Testis (tissue), 2 donors: ENCODE measurements around the gene TXNRD2.

Experiments used
- POLR2A ChIP-seq: fragments of 450-650 bp; IDR thresholded peaks from one replicate; pipeline ENCODE4 v1.6.1; 2017; ENCODE audit warnings: antibody characterized with exemption, mild to moderate bottlenecking, moderate library complexity
- TF ChIP-seq, protein P1 (sequence below), 3 experiments: fragments of 450-650 bp in 2 of 3; fragments of 200-600 bp in 1 of 3; sonication (generic) in 1 of 3; IDR thresholded peaks; one replicate each; pipeline ENCODE4 v1.5.1; 2016 to 2019; ENCODE audit warnings: antibody characterized with exemption in 3 of 3, mild to moderate bottlenecking in 2 of 3, moderate library complexity in 1 of 3

DNA sequence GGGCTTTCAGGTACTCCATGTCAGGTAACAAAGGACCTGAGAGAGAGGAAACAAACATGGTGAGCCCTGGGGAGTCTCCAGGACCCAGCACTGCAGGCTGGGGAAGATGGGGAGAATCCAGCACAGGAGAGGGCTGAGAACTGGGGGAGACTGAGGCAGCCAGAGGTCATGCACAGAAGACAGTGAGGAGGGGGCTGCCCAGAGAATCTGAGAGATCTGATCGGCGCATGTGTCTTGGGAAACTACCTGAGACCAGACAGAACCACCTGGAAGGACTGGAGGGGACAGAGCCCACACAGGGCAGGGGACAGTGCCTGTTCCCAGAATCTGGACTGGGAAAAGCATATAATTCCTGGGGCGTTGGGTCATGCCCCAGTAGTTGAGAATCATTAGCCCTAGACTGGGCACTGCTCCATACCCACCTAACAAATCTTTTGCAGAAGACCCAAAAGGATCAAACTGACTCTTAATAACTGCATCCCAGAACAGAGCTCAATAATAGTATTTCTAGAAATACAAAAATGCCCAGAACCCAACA lies 20.0 kb downstream of the TXNRD2 start:
- TF ChIP-seq, protein P1, sequence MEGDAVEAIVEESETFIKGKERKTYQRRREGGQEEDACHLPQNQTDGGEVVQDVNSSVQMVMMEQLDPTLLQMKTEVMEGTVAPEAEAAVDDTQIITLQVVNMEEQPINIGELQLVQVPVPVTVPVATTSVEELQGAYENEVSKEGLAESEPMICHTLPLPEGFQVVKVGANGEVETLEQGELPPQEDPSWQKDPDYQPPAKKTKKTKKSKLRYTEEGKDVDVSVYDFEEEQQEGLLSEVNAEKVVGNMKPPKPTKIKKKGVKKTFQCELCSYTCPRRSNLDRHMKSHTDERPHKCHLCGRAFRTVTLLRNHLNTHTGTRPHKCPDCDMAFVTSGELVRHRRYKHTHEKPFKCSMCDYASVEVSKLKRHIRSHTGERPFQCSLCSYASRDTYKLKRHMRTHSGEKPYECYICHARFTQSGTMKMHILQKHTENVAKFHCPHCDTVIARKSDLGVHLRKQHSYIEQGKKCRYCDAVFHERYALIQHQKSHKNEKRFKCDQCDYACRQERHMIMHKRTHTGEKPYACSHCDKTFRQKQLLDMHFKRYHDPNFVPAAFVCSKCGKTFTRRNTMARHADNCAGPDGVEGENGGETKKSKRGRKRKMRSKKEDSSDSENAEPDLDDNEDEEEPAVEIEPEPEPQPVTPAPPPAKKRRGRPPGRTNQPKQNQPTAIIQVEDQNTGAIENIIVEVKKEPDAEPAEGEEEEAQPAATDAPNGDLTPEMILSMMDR (IDR thresholded peaks at IDR 0.05), result no peak
- TF ChIP-seq POLR2A, result no peak
